Trophoblast cell (in vitro differentiated cells and primary cell): ENCODE data around the gene LMNB1.
A peak's percentile ranks its signal among the peaks of the same experiment; 100 is the strongest.

Source experiments
- DNase-seq, 2 donors: peaks; one replicate each; pipeline ENCODE4 v3.0.0-alpha.2; 2016
- H2AFZ ChIP-seq: 2 replicates; pipeline ENCODE4 v1.6.1; 2013; ENCODE audit warnings: low read length, moderate library complexity, mild to moderate bottlenecking; ENCODE audit not compliant: insufficient read depth, poor library complexity
- H2AK5ac ChIP-seq: 2 replicates; pipeline ENCODE4 v1.6.1; 2013; ENCODE audit warnings: mild to moderate bottlenecking, low read length
- H2BK120ac ChIP-seq: 2 replicates; pipeline ENCODE4 v1.6.1; 2013; ENCODE audit warnings: low read length, mild to moderate bottlenecking, moderate library complexity; ENCODE audit not compliant: insufficient read depth, poor library complexity
- H2BK12ac ChIP-seq: 2 replicates; pipeline ENCODE4 v1.6.1; 2013; ENCODE audit warnings: mild to moderate bottlenecking, low read length, moderate library complexity
- H2BK5ac ChIP-seq: 2 replicates; pipeline ENCODE4 v1.6.1; 2013; ENCODE audit warnings: low read length, low read depth, moderate library complexity, mild to moderate bottlenecking; ENCODE audit not compliant: poor library complexity
- H3K14ac ChIP-seq: 2 replicates; pipeline ENCODE4 v1.6.1; 2013; ENCODE audit warnings: mild to moderate bottlenecking, low read length
- H3K18ac ChIP-seq: 2 replicates; pipeline ENCODE4 v1.6.1; 2013; ENCODE audit warnings: mild to moderate bottlenecking, low read length
- H3K23ac ChIP-seq: 2 replicates; pipeline ENCODE4 v1.6.1; 2013; ENCODE audit warnings: low read length
- H3K27ac ChIP-seq: 2 replicates; pipeline ENCODE4 v1.5.1; 2013; ENCODE audit warnings: low read depth, mild to moderate bottlenecking, inconsistent platforms, low read length, moderate library complexity
- H3K27me3 ChIP-seq: 2 replicates; pipeline ENCODE4 v1.6.1; 2013; ENCODE audit warnings: inconsistent platforms, mild to moderate bottlenecking, low read length, moderate library complexity; ENCODE audit not compliant: insufficient read depth
- H3K36me3 ChIP-seq, 2 experiments: 1 replicate in 1 of 2; 2 replicates in 1 of 2; pipeline ENCODE4 v1.6.1; 2013; ENCODE audit warnings: low read length in 2 of 2, mild to moderate bottlenecking in 2 of 2, moderate library complexity in 1 of 2; ENCODE audit not compliant: insufficient read depth in 2 of 2, control insufficient read depth in 1 of 2
- H3K4ac ChIP-seq: 2 replicates; pipeline ENCODE4 v1.6.1; 2013; ENCODE audit warnings: low read depth, mild to moderate bottlenecking, low read length, moderate library complexity
- H3K4me1 ChIP-seq, 2 experiments: 1 replicate in 1 of 2; 2 replicates in 1 of 2; pipeline ENCODE4 v1.6.1; 2013; ENCODE audit warnings: low read length in 2 of 2, mild to moderate bottlenecking in 2 of 2, moderate library complexity in 1 of 2; ENCODE audit not compliant: insufficient read depth in 2 of 2, control insufficient read depth in 1 of 2
- H3K4me2 ChIP-seq: 2 replicates; pipeline ENCODE4 v1.6.1; 2013; ENCODE audit warnings: inconsistent platforms, mild to moderate bottlenecking, low read length, moderate library complexity
- H3K4me3 ChIP-seq: 2 replicates; pipeline ENCODE4 v1.5.1; 2013; ENCODE audit warnings: mild to moderate bottlenecking, low read depth, low read length, inconsistent platforms
- H3K79me1 ChIP-seq: one replicate; pipeline ENCODE4 v1.6.1; 2013; ENCODE audit warnings: low read length
- H3K79me2 ChIP-seq: 2 replicates; pipeline ENCODE4 v1.6.1; 2013; ENCODE audit warnings: low read length, mild to moderate bottlenecking; ENCODE audit not compliant: control insufficient read depth, insufficient read depth, poor library complexity
- H3K9ac ChIP-seq: 2 replicates; pipeline ENCODE4 v1.6.1; 2013; ENCODE audit warnings: mild to moderate bottlenecking, low read length
- H3K9me3 ChIP-seq: 2 replicates; pipeline ENCODE4 v1.6.1; 2013; ENCODE audit warnings: low read depth, mild to moderate bottlenecking, control low read depth, inconsistent platforms, low read length; ENCODE audit not compliant: insufficient read depth
- H4K12ac ChIP-seq: 2 replicates; pipeline ENCODE4 v1.6.1; 2013; ENCODE audit warnings: low read depth, mild to moderate bottlenecking, low read length, moderate library complexity
- H4K8ac ChIP-seq: 2 replicates; pipeline ENCODE4 v1.6.1; 2013; ENCODE audit warnings: low read depth, mild to moderate bottlenecking, low read length, moderate library complexity
- H4K91ac ChIP-seq: one replicate; pipeline ENCODE4 v1.6.1; 2013; ENCODE audit warnings: low read depth, mild to moderate bottlenecking, low read length, moderate library complexity
- WGBS: extraction: QIAGEN DNeasy Blood & Tissue Kit; methylation state at CpG from one replicate; pipeline ENCODE4 v1.1.7; 2013; ENCODE audit warnings: missing lambda C conversion rate; ENCODE audit not compliant: insufficient read length, insufficient coverage; ENCODE audit errors: extremely low coverage; 5-methylcytosine and 5-hydroxymethylcytosine counted together

The LMNB1 gene

DNA sequence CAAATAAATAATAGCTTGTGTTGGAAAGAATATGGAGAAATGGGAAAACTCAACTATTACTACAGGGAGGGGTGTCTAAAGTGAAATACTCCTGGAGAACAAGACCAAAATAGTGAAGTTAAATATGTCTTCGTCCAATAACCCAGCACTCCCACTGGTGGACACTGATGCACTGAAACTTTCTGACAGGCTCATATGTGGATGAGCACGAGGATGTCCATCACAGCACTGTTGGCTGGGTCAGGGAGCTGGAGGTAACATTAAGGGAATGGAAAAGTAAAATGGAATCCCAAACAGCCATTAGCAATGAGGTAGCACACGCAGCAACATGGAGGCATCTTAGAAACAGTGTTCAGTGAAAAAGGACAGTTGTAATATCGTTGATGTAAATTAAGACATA is 86.5 kb downstream of the LMNB1 start:
- H3K79me1 ChIP-seq, result no peaks in the 10 kb centered on the region
- no peak overlapping the region for H4K91ac ChIP-seq
- no peak overlapping the region for H4K8ac ChIP-seq
- peaks cover 0 to 5% of the 10 kb centered on the region in 2 experiments for H3K4me1 ChIP-seq
- H2BK5ac ChIP-seq, result no peak overlapping the region
- H3K18ac ChIP-seq, result no peak overlapping the region
- no peaks in the 10 kb centered on the region for H3K79me2 ChIP-seq
- H2AK5ac ChIP-seq, result no peak overlapping the region
- no peak overlapping the region for H3K4me3 ChIP-seq
- H3K9ac ChIP-seq, result no peak overlapping the region
- no peak overlapping the region for H4K12ac ChIP-seq
- H3K9me3 ChIP-seq, result peaks cover 3% of the 10 kb centered on the region
- H2AFZ ChIP-seq, result no peak overlapping the region
- no CpG with 5 or more reads among the region's 4 CpGs for WGBS
- no peaks in the 10 kb centered on the region for H3K27me3 ChIP-seq
- H2BK120ac ChIP-seq, result no peak overlapping the region
- H3K23ac ChIP-seq, result no peak overlapping the region
- H3K4ac ChIP-seq, result no peak overlapping the region
- peaks cover 0 to 4% of the 10 kb centered on the region in 2 experiments for H3K36me3 ChIP-seq
- no peak overlapping the region for H3K27ac ChIP-seq
- no peak overlapping the region for H3K4me2 ChIP-seq
- H3K14ac ChIP-seq, result no peak overlapping the region
- no peak for DNase-seq
- H2BK12ac ChIP-seq, result no peak overlapping the region

DNA sequence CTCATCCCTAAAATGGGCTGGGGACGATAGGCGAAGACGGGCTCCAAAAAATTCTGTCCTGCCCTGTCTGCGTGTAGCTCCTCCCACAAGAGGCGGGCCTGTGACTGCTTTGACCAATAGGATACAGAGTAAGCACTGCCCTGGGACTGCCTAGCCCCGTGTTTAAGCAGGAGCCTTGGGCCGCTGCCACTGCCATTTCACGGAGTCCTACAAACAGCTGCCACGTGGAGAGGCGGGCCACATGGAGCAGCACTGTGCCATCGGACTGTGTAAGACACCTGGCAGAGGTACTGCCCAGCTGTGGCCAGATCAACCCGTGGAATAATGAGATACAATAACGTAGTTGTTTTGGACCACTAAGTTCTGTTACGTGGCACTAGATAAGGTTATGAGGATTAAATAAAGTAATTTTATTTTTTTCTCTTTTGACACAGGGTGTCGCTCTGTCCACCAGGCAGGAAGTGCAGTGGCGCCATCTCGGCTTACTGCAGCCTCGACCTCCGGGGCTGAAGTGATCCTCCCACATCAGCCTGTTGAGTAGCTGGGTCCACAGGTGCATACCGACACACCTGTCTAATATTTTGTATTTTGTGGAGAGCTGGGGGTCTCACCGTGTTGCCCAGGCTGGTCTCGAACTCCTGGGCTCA is 87.2 kb downstream of the LMNB1 start:
- Histone ChIP-seq H3K18ac (no peak overlapping the region), H2BK12ac (no peak overlapping the region), H3K14ac (no peak overlapping the region), H3K23ac (no peak overlapping the region), H3K27ac (no peak overlapping the region), H2AFZ (no peak overlapping the region), H3K4me2 (no peak overlapping the region), H4K12ac (no peak overlapping the region), H2BK120ac (no peak overlapping the region), H4K8ac (no peak overlapping the region), H2BK5ac (no peak overlapping the region), H3K4ac (no peak overlapping the region), H3K9ac (no peak overlapping the region), H3K4me1 (peaks cover 2 to 4% of the 10 kb centered on the region in 2 experiments), H3K27me3 (no peaks in the 10 kb centered on the region), H3K79me2 (no peaks in the 10 kb centered on the region), H3K9me3 (peaks cover 3% of the 10 kb centered on the region), H3K4me3 (no peak overlapping the region), H4K91ac (no peak overlapping the region), H3K79me1 (no peaks in the 10 kb centered on the region), H2AK5ac (no peak overlapping the region), H3K36me3 (peaks cover 0 to 4% of the 10 kb centered on the region in 2 experiments)
- DNase-seq, result peak; percentile 21 to 40
- WGBS, result no CpG with 5 or more reads among the region's 22 CpGs

DNA sequence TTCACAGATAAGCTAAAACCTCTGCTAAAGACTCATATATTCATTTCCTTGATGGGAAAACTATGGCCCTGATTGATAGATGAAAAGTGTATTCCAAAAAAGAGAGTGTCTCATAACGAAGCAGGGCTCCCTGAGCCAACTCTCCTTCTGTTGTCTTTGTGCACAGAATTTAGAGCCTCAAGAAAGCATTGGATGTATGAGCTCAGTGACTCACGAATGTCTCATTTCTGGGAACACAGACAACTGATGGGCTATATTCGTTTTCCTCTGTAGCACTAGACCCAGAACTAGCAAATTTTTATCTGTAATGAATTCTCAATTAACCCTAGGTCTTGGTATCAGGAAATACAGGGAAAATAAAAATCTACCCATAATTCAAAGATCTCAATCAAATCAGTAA is 88.4 kb downstream of the LMNB1 start:
- H3K27ac ChIP-seq, result no peak overlapping the region
- H2AK5ac ChIP-seq, result no peak overlapping the region
- no peaks in the 10 kb centered on the region for H3K79me1 ChIP-seq
- no peak overlapping the region for H3K4me3 ChIP-seq
- H3K4me2 ChIP-seq, result no peak overlapping the region
- DNase-seq, result no peak
- H3K4ac ChIP-seq, result no peak overlapping the region
- H3K27me3 ChIP-seq, result no peaks in the 10 kb centered on the region
- no peak overlapping the region for H3K18ac ChIP-seq
- H4K8ac ChIP-seq, result no peak overlapping the region
- H3K36me3 ChIP-seq, result peaks cover 0 to 4% of the 10 kb centered on the region in 2 experiments
- no peak overlapping the region for H2AFZ ChIP-seq
- no peak overlapping the region for H2BK12ac ChIP-seq
- H3K4me1 ChIP-seq, result peaks cover 2 to 4% of the 10 kb centered on the region in 2 experiments
- no peak overlapping the region for H3K9ac ChIP-seq
- H4K12ac ChIP-seq, result no peak overlapping the region
- no peak overlapping the region for H4K91ac ChIP-seq
- no peaks in the 10 kb centered on the region for H3K79me2 ChIP-seq
- no peak overlapping the region for H3K23ac ChIP-seq
- no peak overlapping the region for H3K14ac ChIP-seq
- no peak overlapping the region for H2BK120ac ChIP-seq
- no peak overlapping the region for H2BK5ac ChIP-seq
- WGBS, result no CpG with 5 or more reads among the region's 3 CpGs
- H3K9me3 ChIP-seq, result peaks cover 3% of the 10 kb centered on the region

DNA sequence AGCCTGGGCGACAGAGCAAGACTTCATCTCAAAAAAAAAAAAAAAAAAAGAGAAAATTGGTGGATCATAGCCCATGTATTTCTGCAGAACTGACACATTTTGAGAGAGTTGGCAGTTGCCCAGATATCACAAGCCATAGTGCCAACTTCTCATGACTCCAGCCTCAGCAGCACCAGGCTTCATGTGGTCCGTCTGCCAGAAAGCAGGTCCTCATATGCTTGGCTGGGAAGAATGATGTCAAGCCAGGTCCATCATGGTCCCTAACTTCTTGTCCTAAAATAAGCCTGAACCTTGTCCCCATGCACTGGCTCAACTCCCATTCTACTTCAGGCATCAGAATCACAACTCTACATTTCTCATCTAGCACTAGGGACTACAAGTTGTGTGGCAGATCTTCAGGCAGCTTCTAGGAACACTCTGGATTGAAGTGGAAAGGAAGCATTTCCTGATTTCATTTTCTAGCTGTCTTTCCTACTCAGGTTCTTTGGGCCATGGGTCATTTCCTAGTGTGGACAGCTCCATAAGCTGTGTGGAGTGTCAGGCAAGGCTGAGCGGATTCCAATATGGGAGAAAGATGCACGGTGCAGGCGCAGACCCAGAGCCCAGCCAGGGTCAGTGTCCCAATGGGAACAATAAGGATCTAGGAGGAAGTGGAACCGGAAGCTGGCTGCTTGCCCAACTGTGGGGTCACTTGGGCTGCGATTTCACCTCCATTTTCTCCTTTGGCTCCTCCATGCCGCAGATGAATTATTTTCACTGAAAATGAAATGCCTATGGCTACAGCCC is 90.1 kb downstream of the LMNB1 start:
- no peak for DNase-seq
- no peak overlapping the region for H3K4me3 ChIP-seq
- WGBS, result no CpG with 5 or more reads among the region's 8 CpGs
- no peak overlapping the region for H3K27ac ChIP-seq
- no peaks in the 10 kb centered on the region for H3K79me2 ChIP-seq
- H3K4me1 ChIP-seq, result peaks cover 2 to 4% of the 10 kb centered on the region in 2 experiments
- H3K14ac ChIP-seq, result no peak overlapping the region
- no peak overlapping the region for H3K9ac ChIP-seq
- H3K36me3 ChIP-seq, result peaks cover 0 to 4% of the 10 kb centered on the region in 2 experiments
- H3K18ac ChIP-seq, result no peak overlapping the region
- no peak overlapping the region for H3K23ac ChIP-seq
- H4K8ac ChIP-seq, result no peak overlapping the region
- H4K12ac ChIP-seq, result no peak overlapping the region
- H3K9me3 ChIP-seq, result peaks cover 3% of the 10 kb centered on the region
- H3K4ac ChIP-seq, result no peak overlapping the region
- no peak overlapping the region for H2AK5ac ChIP-seq
- no peak overlapping the region for H3K4me2 ChIP-seq
- H2BK12ac ChIP-seq, result no peak overlapping the region
- H2BK120ac ChIP-seq, result no peak overlapping the region
- no peaks in the 10 kb centered on the region for H3K79me1 ChIP-seq
- no peak overlapping the region for H2BK5ac ChIP-seq
- no peak overlapping the region for H4K91ac ChIP-seq
- H3K27me3 ChIP-seq, result no peaks in the 10 kb centered on the region
- no peak overlapping the region for H2AFZ ChIP-seq
